GM19193 (cell line): Measurements from ENCODE around the gene SPEG.

Experiments
- POLR2A ChIP-seq: IDR thresholded peaks from 4 replicates; pipeline ENCODE4 v1.6.1; 2011; ENCODE audit not compliant: insufficient read depth, insufficient read length; ENCODE audit errors: extremely low read depth

SPEG gene

DNA sequence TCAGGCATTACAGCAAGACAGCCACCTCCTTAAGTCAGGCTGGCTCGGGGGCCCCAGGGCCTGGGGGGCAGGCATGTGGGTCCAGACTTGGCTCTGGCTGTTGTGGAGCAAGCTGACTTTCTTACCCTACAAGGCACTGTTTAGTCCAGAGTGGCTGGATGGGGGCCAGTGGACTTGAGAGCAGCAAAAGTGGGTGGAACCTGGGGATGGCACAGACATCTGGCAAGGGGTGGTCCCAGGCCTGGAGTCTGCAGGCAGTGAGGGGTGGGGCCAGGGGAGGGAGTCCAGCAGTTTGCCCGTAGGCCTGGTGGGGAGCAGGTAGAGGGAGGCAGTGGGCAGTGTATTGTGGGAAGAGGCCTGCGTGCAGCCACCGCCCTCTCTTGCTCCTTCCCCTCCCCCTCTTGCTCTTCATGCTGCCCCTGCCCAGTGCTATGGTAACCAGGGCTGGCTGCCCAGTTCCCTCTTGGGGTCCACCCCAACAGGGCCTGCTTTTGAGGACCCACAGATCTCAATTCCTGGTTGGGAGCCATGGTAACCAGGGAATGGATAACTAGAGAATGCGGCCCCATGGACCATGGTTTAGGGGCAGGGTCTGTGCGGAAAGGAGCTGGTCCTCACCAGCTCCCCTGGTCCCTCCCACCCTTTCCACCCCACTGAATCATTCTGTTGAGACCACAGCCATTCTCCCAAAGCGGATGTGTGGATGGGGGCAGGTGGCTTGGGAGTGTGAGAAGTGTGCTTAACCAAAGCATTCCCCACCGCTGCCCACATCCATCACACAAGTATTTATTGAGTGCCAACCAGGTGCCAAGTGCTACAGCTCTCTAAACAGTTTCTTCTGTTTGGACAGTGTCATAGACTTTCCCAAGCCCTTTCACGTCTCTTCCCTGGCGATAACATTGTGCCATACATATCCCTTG lies 19.3 kb downstream of the SPEG start:
- no peak for TF ChIP-seq POLR2A

DNA sequence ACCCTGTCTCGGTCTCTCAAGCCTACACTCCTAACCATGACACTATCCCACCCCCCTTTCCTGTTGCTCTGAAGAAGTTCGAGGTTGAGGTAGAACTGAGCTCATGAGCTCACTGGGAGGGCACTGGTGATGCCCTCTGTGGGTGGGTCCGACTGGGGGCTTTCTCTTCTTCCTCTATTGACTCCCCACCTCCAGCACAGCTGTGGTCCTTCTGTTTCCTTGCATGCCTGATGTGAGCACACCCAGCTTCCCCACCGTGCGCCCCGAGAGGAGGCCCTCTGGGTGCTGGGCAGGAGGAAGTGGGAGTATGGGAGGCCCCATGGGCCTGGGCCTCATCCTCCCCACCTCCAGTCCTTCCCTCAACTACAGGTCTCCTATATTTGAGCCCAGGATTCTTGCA lies 20.9 kb downstream of the SPEG start:
- no peak for TF ChIP-seq POLR2A

DNA sequence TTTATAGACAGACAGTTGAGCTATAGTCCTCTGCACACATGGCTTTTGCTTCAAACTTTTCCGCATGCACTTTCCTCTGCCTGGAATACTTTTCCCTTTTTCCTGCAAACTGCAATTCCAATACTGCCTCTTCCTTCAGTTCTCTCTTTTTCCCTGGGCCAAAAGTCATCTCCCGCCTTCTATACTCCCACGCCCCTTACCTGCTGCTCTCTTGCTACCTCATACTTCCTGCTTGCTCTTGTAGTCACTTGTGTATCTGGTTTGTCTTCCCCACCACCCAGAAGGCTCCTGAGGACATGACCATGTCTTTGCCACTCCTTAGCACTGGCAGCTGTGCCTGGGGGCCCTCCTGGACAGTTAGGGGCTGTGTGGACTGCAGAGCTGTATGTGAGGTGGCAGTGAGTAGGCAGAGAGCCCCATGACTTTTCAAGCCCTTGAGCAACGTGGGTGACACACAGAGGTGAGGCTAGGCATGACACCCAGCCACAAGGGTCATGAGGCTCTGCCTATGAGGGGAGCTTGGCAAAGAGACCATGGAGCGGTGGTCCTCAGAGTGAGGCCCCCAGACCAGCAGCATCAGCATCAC lies 23.2 kb downstream of the SPEG start:
- no peak for TF ChIP-seq POLR2A

DNA sequence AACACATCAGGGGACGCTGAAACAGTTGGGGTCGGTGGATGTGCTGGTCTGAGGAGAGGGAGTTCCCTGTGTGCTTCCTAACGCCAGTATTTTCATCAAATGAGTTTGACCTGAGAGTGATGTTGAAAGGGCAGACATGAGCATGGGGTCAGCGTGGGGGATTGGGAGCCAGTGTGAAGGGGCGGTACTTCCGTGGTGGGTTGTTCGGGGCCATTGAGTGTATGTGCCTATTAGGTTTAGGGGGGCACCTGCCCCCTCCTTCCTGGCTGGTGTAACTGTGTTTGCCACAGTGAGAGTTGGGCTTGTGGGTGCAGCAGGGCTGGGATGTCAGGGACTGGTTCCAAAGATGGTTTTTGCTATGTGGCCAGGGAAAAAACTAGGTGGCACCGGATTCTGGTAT lies 24.4 kb downstream of the SPEG start:
- TF ChIP-seq POLR2A = no peak

DNA sequence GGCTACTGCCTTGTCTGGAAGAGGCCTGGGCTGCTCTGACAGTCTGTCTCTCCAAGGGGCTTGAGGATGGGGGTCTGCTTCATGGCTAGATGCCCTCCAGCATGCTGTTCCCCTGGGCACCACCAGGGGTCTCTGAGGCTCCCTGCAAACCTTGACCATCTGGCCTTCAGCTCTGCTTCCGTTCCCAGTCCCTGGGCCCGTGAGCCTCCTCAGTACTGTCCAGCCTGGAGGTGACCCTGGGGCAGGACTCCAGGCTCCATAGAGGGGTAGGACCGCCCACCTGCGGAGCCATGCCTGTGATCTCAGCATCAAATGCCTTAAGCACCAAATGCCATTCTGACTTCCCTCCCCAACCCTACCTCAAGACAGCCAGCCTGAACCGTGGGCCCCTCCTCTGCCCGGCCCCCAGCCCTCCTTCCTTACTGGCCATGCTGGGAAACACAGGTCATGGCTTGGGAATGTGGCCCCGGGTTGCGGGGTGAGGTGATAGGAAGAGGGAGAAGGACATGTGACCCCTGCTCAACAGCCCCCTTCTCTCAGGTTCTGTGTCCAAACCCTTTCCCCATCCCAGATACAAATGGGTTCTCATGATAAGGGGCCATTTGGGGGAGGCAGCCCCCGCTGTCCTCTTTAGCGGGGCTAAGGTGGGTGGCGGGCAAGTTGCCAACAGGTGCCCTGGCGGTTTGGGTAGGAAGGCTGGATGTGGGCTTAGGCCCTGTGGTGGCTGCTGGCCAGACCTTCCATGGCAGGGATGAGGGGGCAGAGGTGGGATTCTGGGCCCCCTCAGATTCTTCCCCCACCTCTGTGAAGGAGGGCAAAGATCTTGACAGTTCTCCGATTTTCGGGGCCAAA lies 25.0 kb downstream of the SPEG start:
- no peak for TF ChIP-seq POLR2A

DNA sequence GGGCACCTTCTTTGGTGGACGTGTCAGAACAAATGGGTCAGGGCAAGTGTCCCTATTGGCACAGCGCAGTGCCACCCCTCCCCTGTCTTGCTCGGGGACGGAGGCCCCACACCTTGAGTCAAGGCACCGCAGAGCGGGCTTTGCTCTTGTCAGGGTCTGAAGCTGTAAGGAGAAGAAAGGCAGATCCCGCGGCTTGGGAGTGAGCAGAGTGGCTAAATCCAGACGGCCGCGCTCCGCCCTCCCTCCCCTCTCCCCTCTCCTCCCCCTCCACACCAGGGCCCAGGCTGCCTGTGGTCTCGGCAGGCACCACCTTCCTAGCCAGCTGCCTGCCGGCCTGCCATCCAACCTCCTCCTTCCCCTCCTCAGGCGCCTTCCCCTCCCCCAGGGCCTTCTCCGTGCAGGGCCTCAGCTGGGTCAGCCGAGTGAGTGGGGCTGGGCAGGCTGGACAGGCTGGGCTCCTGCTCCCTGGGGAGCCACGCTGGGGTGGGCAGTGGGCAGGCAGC lies 25.8 kb downstream of the SPEG start:
- TF ChIP-seq POLR2A = no peak

DNA sequence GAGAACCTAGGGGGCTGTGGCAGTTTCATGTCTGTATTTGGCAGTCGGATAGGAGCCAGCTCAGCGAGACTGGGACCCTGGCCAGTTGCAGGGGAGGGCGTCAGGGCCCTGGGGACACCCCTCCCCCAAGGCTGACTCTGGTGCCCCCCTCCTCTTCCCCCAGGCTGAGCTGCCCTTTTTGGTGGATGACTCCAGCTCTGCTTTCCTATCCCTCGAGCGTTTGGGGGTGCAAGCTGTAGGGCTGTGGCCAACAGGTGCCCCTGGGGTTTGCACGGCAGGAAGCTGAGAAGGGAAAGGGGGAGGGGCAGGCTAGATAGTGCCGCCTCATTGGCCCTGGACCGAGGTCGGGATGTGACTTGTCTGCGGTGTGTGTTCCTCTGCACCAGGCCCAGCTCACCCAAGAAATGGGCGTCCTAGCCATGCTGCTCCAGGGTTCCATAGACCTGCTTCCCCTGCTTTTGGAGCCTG lies 26.4 kb downstream of the SPEG start:
- TF ChIP-seq POLR2A = no peak

DNA sequence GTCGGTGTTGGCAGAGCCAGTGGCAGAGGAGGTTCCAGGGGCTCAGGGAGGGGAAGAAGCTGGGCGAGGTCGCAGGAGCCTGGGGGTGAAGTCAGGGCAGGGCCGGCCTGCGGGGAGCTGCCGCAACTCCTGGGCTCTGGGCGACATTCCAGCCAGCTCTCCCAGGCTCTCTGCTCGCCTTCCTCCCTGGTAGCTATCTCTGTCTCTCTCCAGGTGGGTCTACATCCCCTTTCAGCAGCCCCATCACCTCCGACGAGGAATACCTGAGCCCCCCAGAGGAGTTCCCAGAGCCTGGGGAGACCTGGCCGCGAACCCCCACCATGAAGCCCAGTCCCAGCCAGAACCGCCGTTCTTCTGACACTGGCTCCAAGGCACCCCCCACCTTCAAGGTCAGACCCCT lies 27.0 kb downstream of the SPEG start:
- TF ChIP-seq POLR2A = no peak

DNA sequence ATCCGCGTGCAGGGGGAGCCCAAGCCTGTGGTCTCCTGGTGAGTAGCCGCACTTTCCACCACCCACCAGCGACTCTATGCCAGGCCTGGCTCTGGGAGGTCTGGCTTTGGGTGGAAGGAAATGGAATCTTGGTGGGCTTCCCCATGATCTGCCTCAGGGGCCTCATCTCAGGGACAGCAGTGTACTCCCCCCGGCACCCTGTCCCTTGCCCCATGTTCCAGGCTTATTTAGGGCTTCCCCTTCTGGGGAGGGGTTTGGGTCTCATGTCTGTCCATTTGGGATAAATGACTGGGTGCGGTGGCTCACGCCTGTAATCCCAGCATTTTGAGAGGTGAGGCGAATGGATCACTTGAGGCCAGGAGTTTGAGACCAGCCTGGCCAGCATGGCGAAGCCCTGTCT lies 27.7 kb downstream of the SPEG start:
- TF ChIP-seq POLR2A = no peak

DNA sequence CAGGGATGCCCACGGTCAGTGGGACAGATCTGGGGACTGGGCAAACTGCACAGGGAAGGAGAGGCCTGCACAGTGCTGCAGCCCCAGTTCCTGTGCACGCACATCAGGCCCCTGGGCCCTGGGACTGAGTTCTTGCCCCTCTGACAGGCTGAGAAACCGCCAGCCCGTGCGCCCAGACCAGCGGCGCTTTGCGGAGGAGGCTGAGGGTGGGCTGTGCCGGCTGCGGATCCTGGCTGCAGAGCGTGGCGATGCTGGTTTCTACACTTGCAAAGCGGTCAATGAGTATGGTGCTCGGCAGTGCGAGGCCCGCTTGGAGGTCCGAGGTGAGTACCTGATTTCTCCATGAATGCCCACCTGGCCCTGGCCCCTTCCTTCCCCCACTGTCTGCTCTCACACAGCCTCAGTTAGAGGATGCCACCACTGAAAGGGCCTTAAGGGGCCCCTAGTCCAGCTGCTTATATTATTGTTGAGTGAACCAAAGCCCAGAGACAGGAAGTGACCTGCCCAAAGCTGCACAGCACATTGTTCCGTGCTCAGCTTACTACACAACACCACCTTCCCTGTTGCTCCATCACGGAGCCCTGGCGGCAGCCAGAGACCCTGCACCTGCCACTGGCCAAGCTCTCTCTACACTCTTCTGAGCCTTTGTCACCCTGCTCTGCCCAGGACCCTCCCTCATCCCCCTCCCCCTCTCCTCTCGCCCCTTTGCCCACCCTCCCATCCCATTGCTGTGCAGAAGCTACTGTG lies 29.8 kb downstream of the SPEG start:
- no peak for TF ChIP-seq POLR2A

DNA sequence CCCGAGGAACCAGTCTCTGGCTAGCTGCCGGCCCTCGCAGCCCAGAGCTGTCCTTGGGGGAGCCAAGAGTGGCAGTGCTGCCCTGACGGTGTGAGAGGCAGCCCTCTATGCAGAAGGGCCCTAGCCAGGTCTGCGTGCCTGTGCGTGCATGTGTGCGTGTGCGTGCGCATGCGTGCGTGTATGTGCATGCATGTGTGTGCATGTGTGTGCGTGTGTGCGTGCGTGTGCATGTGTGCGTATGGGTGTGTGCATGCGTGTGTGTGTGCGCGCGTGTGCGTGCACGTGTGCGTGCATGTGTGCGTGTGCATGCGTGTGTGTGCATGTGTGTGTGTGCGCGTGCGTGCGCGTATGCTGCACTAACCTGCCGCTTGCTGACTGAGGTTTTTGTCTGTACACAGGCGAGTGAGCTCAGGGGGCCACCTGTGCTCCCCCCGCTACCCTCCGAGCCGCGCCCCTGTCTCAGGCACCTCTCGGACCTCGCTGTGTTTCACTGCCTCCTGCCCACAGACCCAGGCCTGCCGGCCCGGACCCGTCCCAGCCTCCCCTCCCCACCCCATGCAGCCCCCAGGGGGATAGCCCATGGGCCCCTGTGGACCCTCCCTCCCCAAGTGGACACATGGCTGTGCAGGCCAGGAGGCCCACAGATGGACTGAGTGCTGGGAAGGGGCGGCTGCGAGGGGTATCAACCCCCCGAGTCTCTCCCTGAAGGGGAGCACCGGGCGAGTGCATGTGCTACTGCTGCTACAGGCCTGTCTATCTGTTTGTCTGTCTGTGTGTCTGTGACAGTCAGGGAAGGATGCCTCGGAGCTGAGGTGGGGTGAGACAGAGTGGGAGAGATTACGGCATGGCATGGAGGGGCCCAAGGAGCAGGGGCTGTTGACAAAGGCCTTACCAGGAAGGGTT lies 31.3 kb downstream of the SPEG start:
- TF ChIP-seq POLR2A = no peak

DNA sequence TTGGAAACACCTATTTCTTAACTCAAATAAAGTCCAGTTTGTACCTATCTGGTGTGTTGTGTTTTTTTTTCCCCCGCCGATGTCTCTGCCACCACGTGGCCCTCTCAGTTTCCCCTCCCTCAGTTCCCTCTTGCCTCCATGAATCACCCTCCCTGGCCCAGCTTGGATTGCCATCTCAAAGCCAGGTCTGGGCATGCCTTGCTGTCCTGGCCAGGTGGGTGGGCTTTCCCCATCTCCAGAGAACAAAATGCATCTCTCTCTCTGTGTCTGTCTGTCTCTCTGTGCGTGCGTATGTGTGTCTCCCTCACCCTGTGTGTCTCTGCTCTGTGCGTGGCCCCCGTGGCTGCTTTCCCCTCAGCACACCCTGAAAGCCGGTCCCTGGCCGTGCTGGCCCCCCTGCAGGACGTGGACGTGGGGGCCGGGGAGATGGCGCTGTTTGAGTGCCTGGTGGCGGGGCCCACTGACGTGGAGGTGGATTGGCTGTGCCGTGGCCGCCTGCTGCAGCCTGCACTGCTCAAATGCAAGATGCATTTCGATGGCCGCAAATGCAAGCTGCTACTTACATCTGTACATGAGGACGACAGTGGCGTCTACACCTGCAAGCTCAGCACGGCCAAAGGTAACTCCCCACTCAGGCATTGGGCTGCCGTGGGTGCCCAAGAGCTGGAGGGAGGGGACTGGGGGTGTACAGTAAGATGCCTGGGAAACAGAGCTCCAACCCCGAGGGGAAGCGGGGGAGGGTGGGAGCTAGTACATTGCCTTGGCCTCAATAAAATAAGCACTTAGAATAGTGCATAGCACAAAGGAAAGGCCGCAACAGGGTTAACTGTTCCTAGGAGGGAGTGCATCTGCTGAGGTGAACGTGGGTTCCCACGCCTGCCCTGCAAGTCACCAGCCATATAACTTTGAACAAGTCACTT lies 32.4 kb downstream of the SPEG start:
- TF ChIP-seq POLR2A = no peak

DNA sequence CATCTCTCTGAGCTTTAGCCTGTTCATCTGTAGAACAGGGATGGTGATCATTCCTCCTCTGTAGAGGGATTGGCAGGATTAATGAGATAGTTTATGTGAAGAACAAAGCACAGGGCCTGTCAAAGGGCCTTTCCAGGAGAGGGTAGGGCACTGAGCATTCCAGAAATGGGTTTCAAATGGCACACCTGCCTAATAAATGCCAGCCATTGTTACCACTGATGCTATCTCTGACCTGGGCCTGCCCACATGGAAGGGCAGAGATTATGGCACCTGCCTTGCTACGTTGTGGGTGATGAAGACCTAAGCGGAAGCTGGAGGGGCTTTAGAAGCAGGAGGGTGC lies 33.1 kb downstream of the SPEG start:
- no peak for TF ChIP-seq POLR2A
